Mesenteric fat pad (tissue), 1 donor: ENCODE measurements around the gene PDE4D. TPM values are rescaled to one million over a fixed set of nuclear protein-coding genes. Genes with fewer than 3 reads are reported as not detected.

ENCODE experiments used
- DNase-seq: peaks from one replicate; pipeline ENCODE4 v3.0.0-alpha.2; 2020; ENCODE audit warnings: low spot score
- total RNA-seq: library from RNA; stranded (reverse); fragmentation: NEBNext Ultra II Directional; extraction: Animal tissue kit (Norgen Biotek cat#: 25700); gene quantifications from one replicate; pipeline ENCODE4 v1.2.1, GENCODE V29; 2021
- donor health status: DM: yes; HTN: yes; CAD: no.

The PDE4D gene
- total RNA-seq, 1 donor from 2014 or later: 28.8 TPM

DNA sequence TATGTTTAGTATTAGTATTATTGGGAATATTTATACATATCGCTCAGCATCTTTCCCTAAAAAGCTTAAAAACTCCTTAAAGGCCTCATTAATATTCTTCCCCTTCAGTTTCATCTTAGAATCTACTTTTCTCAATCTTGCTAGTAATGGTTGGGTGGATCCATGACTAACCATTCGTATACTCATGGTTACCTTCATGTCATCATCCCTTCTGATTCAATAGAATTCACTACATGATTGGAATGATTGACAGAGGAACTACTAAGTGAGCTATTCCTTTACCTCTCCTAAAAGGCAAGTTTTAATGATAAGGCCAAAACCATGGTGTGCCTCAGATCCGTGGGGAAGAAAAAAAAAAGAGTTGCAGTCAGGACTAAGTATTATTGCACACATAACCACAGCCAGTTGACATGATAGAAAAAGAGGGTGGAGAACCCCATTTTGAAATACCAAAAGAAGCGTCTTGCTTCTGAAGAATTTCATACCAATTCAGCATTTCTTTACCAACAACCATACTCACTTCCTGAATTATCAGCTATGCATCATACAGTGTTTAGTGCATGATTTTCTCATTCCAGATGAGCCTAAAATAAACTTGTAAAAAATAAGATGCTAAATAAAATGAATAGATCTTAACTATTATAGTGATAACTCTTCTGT is 624.6 kb downstream of the PDE4D start:
- no peak for DNase-seq

DNA sequence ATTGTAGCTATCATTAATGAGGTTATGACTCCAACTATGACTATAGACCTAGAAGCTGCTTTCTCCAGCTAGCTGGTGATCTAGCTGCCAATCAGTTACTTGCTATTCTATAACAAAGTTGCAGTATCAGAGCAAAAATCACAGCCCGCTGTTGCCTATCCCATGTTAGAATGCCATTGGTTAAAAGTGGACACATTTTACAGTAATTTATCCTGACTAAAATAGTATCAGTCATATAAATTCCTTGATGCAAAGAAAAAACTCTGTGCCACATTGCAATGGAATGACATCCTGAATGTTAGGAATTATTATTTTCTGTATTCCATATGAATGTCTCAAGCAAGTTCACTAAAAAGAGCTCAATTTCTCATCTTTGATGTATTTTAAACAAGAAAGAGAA is 626.5 kb downstream of the PDE4D start:
- no peak for DNase-seq

DNA sequence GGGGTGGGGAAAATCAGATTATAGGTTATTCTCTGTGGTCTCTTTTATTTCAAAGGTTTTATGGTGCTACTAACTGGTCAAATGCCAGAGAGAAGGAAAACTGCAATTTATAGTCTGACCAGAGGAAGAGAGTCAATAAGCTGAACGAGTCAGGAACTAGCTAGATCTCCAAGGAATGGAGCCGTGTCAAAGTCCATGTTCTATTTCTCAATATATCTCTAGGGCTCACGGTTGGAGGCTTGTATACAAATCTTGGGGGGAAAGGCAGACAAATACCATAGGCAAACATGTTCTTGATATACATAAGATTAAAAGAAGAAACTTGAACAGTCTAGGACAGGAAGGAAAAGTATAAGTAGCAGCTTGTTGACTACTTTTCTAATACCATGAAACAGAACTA is 627.1 kb downstream of the PDE4D start:
- no peak for DNase-seq

DNA sequence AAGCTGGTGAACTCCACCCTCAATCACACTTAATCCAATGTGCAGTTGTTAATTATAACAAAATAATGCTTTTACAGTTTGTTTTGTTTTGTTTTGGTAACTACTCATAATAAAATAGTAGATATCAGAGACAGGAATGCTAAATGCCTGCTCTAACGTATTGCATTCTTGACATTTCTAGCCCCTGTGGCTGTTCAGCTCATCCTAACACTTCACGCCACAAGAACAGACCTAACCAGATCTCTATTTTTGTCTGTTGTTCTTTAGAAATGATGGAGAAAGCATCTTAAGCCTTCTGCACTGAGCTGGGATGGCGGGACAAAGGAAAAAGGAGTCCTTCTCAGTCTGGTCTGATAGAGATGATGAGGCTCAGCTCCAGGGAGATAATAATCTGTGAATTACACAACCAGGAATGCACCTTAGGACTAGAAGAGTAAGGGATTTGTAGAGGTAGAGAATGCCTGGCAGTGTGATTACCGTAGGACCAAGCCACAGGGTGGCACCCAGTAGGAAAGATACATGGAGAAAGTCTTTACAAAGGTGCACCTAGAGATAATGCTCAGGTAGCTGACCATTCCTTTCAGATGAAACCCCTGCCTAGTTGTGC is 628.8 kb downstream of the PDE4D start:
- no peak for DNase-seq

DNA sequence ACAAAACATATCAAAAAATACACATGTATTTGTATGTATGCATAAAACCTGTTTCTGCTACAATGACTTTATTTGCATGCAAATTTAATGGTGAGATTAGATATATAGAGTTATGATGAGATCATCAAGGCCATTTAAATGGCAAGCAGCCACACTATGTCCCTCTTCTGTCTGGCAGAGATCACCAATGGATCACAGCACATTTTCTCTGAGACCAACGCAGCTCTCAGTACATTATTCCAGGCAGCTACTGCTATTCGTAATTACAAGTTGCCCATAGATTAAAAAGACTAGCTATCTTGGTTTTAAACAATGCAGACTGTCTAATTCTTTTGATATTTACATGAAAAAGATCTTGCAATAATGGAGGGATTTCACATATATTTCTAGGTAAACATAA is 629.5 kb downstream of the PDE4D start:
- no peak for DNase-seq

DNA sequence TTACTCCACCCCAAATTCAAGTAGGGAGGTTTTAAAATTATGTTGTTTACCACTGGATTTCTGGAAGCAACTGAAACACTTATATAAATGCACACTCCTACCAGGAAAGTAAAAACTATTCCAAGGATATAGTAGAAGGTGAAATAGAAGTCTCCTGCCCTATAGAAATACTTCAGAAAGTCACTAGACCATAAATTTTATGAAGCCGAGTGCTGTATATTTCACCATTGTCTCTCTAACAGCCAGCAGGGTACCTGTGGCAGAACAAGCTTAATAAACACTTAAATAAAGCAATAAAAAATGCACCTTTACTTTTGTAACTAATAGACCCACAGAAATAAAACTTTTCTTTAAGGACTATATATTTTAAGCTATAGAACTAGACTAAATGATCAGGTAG is 631.6 kb downstream of the PDE4D start:
- DNase-seq: no peak

DNA sequence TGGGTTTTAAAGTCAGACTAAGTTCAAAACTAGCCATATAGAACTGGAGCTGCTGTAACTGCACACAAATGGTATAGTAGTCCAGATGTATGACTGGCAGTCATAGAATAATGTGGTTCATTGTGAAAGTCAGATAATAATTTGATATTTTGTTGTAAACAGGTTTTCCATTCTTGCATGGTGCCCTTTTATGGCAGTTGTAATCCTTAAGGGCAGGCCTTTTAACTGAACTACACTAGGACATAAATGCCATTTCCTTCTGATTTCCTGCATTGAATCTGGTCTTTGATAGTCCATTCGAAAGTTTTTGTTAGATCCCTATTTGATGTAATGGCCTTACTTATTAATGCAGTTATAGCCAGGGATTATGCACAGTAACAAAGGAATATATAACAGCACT is 632.6 kb downstream of the PDE4D start:
- DNase-seq: no peak

DNA sequence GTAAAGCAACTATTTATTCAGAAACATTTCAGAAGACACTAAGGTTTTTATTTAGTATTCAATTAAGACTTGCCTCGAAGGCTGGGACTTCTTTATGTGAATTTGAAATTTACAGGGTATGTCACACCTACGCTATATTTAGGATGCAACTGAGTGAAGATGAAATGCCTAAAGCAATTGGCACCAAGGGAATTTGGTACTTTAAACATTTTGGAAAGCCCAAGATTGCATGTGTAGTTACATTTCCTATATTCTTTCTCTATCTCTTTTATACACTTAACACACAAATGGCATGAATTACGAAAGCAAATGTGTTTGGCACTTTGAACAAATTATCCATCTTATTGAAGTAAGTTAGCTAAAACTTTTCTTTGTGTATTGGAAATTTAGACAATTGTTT is 633.3 kb downstream of the PDE4D start:
- no peak for DNase-seq

DNA sequence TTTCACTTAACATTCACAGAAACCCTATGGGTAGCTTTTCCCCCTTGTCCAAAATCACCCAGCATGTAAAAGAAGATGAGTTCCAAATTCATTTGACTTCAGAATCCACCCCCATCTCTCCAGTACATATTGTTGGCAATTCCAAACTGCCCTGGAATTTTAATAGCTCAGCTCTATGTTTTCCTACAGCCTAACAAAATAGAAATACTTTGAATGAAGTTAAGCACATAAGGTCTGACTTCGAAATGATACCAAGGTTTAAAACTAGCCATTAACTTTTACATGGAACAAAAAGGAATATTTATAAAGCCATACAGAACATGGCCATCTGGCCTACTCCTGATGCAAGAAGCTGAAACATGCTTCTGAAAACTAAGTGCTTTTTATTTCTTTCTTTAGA is 634.3 kb downstream of the PDE4D start:
- no peak for DNase-seq

DNA sequence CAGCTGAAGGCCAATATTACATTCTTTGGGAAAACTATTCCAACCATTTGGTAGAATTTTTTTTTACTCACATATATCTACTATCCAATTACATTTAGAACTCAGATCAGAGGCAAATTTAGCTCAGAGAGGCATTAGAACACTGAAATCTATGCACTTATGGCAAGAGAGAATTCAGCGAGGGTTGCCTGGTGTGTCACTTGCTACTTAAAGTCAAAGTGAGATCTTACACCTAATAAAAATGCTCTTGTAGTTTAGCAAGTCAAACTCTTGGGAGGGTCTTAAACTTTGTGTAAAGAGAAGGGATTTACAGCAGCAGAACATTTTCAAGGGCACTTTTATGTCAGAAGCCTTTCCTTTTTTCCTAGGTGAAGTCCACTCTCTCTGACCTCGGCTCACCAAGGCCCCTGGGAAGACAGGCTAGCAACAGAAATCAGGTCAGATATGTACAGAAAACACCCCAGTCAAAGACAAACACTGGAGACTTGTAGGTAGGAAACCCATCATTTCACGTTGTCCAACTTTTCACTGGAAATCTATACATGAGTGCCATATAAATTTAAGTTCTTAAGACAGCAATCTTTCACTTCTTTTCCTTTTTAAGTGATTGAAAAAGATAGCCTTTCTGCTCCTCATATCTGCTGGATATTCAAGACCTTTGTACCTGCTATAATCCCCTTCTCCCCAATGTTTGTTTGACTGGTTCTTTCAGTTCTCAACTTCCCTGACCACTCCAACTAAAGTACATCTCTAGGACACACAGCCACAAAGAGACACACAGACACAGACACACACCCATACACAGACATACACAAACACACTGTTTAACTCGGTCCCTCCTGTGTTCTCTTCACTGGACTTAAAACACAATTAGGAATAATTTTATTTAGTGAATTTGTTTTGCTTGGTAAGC is 635.8 kb downstream of the PDE4D start:
- no peak for DNase-seq

DNA sequence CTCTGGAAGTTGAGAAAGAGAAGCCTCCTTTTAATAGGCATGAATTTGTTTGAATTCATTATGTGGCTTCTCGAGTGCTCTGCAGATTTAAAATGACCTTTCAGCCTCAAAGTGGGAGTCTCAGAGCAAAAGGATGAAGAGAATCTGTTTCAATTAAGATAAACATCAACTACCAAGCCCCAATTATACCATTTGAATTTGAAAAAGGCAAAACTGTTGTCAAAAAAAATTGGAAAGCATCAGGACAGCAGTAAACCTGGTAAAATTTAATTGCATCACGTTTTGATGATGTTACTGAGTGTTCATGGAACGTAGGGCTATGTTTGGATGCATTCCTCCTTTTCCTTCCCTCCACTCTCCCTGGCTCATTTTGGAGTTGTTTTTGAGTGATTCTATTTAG is 637.2 kb downstream of the PDE4D start:
- no peak for DNase-seq

DNA sequence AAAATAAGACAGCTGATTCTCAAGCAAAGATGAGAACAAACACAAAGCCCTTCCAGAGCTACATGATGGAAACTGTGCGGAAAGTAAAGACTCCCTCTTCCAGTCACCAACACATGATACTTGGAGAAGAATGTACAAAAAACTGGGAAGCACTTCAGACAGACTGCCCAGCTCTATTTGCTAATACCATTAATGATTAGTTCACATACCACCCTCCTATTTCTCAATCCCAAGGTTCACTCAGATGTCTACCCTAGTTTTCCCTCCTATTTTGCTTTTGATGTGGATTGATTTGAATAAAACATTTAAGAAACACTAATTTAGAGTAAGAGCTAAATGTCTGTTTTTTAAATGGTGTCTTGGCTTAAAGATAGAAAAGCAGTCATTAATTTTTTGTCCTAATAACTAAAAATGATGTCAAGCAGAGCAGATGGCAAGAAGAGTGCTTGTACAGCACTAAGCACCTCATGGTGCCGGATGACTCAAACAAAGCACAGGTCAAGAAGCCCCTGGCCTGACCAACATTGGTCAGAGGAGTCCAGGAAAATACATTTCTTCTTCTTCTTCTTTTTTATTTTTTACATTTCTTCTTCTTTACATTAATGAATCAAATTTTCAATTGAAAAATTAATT is 639.4 kb downstream of the PDE4D start:
- no peak for DNase-seq

DNA sequence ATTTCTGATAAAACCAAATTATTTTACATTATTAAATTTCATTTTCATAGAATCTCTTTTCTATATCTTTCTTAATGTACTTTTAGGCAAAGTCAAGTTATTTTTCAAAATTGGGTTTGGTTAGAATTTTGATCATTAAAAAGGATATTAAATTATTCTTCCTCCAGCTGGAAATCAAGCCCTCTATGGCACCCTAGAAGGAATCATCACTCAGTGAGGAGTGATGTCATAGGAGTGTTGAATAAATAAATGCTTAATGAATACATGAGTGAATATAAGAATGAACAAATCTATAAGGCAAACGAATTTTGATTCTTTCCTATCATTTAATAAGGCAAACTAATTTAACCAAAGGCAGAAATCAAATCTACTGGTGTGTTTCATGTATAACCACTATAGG is 639.9 kb downstream of the PDE4D start:
- no peak for DNase-seq

DNA sequence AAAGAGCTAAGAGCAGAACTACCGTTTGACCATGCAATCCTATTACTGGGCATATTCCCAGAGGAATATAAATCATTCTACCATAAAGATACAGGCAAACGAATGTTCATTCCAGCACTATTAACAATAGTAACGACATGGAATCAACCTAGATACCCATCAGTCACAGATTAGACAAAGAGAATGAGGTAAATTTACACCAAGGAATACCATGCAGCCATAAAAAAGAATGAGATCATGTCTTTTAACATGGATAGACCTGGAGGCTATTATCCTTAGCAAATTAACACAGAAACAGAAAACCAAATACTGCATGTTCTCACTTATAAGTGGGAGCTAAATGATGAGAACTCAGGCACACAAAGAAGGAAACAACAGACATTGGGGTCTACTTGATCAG is 641.9 kb downstream of the PDE4D start:
- no peak for DNase-seq

DNA sequence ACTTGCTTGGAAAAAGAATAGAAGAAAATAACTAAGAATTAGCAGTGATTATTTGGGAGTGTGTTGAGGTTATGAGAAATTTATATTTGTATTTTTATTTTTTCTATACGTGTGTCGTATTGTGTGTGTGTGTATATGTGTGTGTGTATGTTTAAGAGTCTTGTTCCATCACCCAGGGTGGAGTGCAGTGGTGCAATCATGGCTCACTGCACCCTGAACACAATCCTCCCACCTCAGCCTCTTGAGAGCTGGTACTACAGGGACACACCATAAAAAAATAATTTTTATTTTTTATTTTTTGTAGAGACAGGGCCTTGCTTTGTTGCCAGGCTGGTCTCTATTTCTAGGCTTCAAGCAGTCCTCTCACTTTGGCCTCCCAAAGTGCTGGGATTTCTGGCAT is 643.8 kb downstream of the PDE4D start:
- no peak for DNase-seq

DNA sequence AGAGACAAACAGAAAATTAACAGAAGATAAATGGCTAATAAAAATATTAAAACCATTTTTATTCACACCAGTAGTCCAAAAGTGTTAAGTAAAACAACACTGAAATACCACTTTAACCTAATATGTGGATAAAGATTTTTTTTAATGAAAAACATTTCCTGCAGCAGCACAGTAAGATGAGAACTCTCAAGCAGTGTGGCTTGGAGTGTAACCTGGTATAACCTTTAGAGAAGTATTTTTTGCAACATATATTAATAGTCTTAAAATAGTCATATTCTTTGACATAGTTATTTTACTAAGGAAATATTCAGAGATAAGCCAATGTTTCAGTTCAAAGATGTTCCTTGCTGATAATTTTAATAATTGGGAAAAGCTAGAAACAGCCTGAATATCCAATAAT is 644.4 kb downstream of the PDE4D start:
- DNase-seq: no peak

DNA sequence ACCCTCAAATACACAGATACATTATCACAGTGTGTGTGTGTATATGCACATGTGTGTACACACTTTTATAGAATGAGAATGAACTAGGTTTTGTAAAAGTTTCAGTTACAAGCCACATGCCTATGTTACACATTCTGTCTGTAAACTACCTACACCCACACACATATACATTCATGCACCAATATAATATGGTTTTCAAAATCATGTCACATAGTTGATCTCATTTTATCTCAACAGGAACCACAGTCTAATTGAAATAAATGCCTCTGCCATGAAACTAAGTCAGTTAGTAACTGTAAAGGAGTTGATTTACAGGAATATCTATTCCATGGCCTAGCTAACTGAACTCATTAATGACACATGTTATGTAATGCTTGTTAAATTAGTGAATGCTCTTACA is 646.6 kb downstream of the PDE4D start:
- no peak for DNase-seq

DNA sequence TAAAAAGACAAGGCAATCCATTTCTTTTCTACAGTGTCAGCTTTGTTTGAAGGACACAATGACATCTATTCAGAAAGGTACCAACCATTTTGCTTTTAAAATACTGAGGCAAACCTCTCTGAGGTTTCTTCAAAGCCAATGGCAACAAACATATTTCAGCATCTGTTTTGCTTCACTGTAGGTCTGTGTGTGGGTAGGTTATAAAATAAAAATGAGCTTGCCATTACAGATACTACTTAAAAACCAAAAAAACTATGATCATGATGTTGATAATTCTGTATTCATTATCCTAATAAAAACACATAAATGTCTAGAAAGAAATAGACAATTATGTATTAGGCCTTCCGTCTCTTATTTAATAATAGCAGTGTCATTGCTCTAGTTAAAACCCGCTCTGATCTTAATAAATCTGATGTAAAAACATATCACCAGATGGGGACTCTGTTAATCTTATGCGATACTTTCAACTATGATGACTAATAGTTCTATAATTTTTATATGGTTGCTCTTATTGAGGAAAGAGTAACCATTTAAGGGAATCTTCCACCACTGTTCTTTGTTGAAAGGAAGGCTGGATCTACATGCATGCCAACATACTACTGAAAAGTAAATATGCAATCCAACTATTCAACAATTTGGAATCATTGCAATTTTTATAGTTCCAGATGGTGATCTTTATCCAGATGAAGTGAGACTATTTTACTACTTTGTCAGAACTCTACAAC is 647.2 kb downstream of the PDE4D start:
- no peak for DNase-seq

DNA sequence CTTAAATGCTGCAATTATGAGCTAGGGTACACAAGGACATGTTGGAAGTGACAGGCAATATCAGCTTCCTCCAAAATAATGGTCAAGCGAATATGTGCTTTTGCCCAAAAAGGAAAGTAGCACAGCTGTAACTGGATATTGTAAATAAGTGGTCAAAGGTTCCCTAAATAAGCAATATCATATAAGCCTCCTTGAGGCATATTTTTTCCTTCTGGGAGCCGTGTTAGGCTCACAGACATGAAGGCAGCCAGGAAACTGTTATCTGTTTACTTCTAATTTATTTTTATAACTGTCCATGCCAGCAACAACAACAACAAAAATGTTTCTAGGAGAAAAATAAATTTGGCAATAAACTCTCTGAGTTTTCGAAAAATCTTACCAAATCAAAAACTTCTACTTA is 648.3 kb downstream of the PDE4D start:
- no peak for DNase-seq

DNA sequence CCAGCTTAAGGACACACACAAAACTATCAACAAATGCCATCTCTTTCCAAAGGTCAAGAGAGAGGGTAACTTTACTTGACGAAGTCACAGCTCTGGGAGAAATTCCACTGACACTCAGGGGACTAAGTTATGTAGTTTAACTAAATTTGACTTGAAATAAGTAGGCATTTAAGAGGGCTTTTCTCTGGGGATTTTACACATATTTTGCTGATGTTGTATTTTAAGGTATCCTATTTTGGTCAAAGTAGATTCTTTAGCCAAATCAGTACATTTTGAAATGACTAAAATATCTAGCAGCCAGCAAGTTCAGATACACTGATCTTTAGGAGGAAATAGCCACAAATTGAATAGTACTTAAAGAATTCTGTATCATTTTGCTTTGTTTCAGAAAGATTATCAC is 652.0 kb downstream of the PDE4D start:
- no peak for DNase-seq

DNA sequence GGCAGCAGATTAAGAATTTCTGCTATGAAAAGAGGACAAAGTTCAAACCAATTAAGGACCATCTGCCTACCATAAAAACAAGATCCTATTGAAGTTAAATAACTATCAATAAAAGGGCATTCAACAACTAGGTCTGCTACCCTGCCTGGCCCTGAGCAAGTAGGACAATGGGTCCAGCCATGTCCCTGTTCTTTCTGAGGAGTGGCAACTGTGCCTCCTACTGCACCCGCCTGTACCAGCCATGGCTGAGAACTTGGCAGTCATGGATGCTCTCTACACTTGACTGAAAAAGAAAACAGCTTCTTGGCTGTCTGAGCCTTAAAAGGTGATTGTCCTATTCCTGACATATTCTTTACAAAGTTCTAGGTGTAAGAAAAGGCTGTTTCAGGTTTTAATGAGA is 652.4 kb downstream of the PDE4D start:
- DNase-seq: no peak
